HG02852 (cell line): ENCODE results near the gene SCN4A.
"Not testable (repeated sequence)": the region's sequence is repeated elsewhere in the genome, so short reads cannot be mapped to it uniquely, and the experiment has no call there.

Source experiments
- ATAC-seq: cut with Tn5 transposase; IDR thresholded peaks from one replicate; pipeline ENCODE4 v1.9.1; 2021; ENCODE audit warnings: mild to moderate bottlenecking, moderate library complexity; ENCODE audit not compliant: unreplicated experiment

SCN4A gene

GRCh38 chr17:63939401-63939800 is 33.3 kb downstream of the SCN4A start:
- no peak for ATAC-seq

- ATAC-seq, result no peak
Observed at GRCh38 chr17:63937920-63938319, 34.8 kb downstream of the SCN4A start.

GRCh38 chr17:63937319-63937718 is 35.4 kb downstream of the SCN4A start:
- no peak for ATAC-seq

- no peak for ATAC-seq
Observed at GRCh38 chr17:63934183-63935112, 38.3 kb downstream of the SCN4A start.

GRCh38 chr17:63933598-63933997 is 39.1 kb downstream of the SCN4A start:
- no peak for ATAC-seq

- no peak for ATAC-seq
Observed at GRCh38 chr17:63932721-63933120, 40.0 kb downstream of the SCN4A start.

GRCh38 chr17:63931981-63932561 is 40.6 kb downstream of the SCN4A start, which contains the start of gene CD79B:
Gene CD79B (minus strand): TSS chr17:63932331. CDS start chr17:63932261, 70 bp downstream.
- ATAC-seq, result peak; percentile 87

- peak; percentile 45 for ATAC-seq
Observed at GRCh38 chr17:63930951-63931575, 41.7 kb downstream of the SCN4A start.

GRCh38 chr17:63929860-63930766 is 42.6 kb downstream of the SCN4A start:
- no peak for ATAC-seq

GRCh38 chr17:63928966-63929695 is 43.6 kb downstream of the SCN4A start:
- no peak for ATAC-seq

GRCh38 chr17:63928172-63928666 is 44.5 kb downstream of the SCN4A start:
- ATAC-seq, result no peak

GRCh38 chr17:63927464-63928171 is 45.1 kb downstream of the SCN4A start:
- ATAC-seq, result no peak

GRCh38 chr17:63926164-63926563 is 46.6 kb downstream of the SCN4A start:
- no peak for ATAC-seq

- no peak for ATAC-seq
Observed at GRCh38 chr17:63925615-63926014, 47.1 kb downstream of the SCN4A start.

GRCh38 chr17:63922402-63922801 is 50.3 kb downstream of the SCN4A start:
- peak; percentile 51 for ATAC-seq

- not testable (repeated sequence) for ATAC-seq
Observed at GRCh38 chr17:63920779-63921178, 51.9 kb downstream of the SCN4A start.

- ATAC-seq, result not testable (repeated sequence)
Observed at GRCh38 chr17:63920050-63920449, 52.7 kb downstream of the SCN4A start.

GRCh38 chr17:63919311-63919723 is 53.4 kb downstream of the SCN4A start:
- ATAC-seq, result peak; percentile 67

- not testable (repeated sequence) for ATAC-seq
Observed at GRCh38 chr17:63918789-63919305, 53.9 kb downstream of the SCN4A start, which contains the start of gene GH1. Gene GH1 (minus strand): TSS chr17:63918839. CDS start chr17:63918776, 63 bp downstream.
